ENCODE results near the gene HMGN1. TPM values are rescaled to one million over a fixed set of nuclear protein-coding genes. Genes with fewer than 3 reads are reported as not detected.

The HMGN1 gene
- polyA plus RNA-seq, 10 donors: 250 to 383 (median 306) TPM

GRCh38 chr21:39336457-39337008 lies 12.4 kb downstream of the HMGN1 start:
- DNase-seq: no peak

DNA sequence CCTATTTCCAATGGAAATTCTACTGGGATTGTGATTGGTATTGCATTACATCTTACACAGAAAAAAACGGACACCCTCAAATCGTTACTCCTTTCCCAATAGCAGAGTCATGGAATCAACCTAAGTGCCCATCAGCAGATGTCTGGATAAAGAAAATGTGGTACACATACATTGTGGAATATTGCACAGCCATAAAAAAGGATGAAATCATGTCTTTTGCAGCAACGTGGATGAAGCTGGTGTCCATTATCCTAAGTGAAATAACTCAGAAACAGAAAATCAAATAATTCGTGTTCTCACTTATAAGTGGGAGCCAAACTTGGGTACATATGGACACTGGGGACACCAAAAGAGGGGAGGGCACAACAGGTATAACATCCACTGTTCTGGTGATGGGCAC lies 14.3 kb downstream of the HMGN1 start:
- no peak for DNase-seq

DNA sequence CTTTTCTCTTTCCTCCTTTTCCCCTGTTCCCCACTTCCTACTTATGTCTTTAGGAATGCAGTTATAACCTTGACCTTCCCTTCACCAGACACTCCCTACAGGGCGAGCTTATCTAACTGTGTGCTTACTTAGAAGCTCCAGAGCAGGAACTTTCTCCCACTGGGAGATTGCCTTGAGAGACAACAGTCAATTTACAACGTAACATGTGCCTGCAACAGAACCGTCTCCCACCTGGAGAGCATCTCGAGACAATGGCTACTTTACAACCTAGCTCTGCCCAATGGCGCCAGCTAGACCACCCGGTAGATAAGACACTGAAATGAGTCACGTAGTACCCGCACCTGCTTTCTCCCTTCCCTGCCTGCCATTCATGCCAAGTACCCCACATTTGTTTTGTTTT lies 16.7 kb downstream of the HMGN1 start:
- no peak for DNase-seq

GRCh38 chr21:39330001-39330400 lies 18.9 kb downstream of the HMGN1 start:
- DNase-seq: no peak

DNA sequence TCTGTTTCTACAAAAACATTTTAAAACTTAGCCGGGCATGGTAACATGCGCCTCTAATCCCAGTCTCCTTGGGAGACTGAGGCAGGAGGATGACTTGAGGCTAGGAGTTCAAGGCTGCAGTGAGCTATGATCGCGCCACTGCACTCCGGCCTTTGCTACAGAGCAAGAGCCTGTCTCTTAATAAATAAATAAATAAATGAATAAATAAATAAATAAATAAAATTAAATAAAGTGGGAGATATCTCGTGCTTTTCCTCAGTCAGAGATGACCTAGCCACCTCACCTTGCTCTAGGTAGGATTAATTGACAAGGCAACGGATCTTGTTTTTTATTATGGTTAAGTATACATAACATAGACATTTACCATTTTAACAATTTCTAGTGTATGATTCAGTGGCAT lies 21.2 kb downstream of the HMGN1 start:
- no peak for DNase-seq

- DNase-seq: no peak
These were observed 22.1 kb downstream of the HMGN1 start for GRCh38 chr21:39326607-39327307.

DNA sequence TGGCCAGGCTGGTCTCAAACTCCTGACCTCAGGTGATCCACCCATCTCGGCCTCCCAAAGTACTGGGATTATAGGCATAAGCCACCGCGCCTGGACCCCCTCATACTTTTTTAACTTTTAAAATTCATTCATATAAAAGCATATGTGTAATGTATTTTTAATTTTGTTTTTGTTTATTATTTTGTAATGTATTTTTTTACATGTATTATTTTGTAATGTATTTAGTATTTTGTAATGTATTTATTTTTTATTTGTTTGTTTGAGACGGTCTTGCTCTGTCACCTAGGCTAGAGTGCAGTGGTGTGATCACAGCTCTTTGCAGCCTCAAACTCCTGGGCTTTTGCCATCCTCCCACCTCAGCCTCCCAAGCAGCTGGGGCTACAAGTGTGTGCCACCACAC lies 23.4 kb downstream of the HMGN1 start:
- no peak for DNase-seq

- DNase-seq: no peak
These were observed 27.5 kb downstream of the HMGN1 start for GRCh38 chr21:39321424-39321823.

GRCh38 chr21:39319814-39320332 lies 29.0 kb downstream of the HMGN1 start:
- DNase-seq: no peak

- peak in 2 of 3 donors; percentile 49 to 60 for DNase-seq
These were observed 29.6 kb downstream of the HMGN1 start for GRCh38 chr21:39319251-39319756.

- no peak for DNase-seq
These were observed 30.6 kb downstream of the HMGN1 start for GRCh38 chr21:39318091-39318959.

- DNase-seq: peak in 1 of 3 donors; percentile 22
These were observed 31.5 kb downstream of the HMGN1 start for GRCh38 chr21:39317134-39318090.

DNA sequence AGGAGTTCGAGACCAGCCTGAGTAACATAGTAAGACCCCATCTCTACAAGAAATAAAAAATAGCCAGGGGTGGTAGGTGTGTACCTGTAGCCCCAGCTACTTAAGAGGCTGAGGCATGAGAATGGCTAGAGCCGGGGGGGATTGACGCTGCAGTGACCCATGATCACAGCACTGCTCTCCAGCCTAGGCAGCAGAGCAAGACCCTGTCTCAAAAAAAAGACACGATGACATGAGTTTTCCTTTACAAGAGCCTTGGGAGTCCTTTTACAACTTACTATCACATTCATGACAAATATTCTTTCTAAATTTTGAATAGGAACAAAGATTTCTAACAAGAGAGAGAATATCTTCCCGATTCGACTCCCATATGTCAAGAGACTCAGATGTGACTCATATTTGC lies 32.2 kb downstream of the HMGN1 start:
- no peak for DNase-seq

DNA sequence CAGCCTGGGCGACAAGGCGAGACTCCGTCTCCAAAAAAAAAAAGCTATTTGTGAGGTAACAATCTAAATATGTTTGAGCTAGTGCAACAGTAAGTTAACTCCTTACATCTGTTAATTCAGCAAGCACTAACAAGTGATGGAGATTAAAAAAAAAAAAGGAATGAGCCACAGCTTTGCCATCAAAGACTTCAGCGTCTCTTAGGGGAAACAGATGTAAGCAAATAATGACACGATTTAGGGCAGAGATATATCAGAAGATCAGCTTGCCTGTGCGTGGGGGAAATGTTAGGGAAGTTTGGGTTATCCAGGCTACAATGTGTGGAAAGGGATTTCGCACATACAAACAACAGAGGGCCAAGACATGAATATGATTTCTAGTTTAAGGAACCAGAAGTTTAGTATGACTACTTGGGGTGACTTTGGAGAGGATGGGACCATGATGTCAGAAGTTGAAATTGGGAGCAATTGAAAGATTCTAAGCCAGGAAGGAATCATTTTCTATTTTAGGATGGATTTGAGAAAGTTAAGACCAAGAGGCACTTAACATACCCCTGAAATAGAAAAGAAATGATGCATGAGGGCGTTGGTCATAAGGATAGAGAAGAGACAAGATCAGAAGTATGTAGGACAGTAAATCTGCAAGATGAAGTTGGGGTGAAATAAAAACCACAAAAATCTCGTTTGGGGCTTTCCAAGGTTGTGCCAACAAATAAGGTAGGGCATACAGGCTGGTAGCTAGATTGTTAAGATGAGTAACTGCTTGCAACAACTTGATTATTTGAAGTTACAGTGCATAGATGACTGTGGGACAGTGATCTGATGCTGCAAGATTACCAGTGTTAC lies 33.1 kb downstream of the HMGN1 start:
- DNase-seq: no peak

DNA sequence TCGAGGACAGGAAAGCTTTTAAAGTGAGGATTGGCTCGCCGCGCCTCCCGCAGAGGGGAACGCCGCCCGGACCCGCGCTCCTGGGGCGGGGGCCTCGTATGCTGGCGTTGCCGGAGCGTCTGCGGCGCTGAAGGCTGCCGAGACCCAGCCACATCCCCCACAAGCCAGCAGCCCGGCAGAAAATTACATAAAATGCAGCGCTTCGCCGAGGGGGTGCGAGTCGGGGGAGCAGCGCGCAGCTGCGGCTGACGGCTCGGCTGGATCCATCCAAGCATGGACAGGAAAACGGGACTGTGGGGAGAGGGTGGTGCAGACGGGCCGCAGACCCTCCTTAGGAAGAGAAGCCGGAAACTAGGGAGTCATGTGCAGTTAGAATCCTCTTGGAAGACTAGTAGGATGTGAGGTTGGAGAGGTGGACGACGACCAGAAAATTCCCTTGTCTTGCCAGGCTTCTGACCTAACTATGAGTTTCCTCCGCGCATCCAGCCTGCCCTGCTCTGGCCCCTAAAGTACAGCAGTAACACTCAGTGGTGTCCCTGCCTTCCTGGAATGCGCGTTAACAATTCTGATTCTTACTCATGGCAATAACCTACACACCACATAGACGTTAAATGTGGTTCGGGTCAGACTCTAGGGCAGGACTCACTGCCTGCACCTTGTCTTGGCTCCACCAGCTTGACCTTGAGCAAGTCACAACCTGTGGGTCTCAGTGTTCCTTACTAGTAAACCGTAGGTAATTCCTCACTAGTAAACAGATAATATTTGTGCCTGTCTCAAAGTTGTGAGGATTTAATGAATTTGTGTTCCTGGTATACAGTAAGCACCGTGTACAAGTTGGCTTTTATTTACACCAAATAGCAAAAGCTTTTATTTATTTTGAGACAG lies 34.5 kb downstream of the HMGN1 start:
- peak; percentile 38 to 92 (median 69) for DNase-seq

- DNase-seq: peak; percentile 87 to 97 (median 90)
These were observed 35.2 kb downstream of the HMGN1 start, which contains the start of gene BRWD1 for GRCh38 chr21:39313571-39314142. BRWD1 (minus strand) TSS chr21:39313632; CDS start chr21:39313491, 141 bp downstream.

DNA sequence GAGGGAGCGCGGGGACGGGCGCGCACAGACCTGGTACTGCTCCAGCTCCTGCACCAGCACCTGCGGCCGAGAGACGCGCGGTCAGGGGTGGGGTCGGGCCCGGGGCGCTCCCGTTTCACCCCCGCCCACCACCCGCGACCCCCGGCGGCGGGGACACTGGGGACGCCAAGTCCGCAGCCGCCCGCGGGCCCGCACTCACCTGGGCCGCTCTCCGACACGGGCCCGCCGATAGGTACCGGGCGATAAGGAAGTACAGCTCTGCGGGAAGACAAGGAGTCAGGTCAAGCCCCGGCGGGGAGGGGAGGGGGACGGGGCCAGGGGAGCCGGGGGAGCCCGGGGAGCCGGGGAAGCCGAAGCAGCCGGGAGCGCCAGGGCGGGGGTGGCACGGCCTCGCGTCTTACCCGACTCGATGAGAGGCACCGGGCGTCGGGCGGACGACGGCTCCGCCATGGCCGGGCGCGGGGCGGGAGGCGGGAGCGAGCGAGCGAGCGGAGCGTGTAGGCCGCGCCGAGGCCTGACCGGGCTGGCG lies 35.8 kb downstream of the HMGN1 start:
- DNase-seq: peak in 1 of 3 donors; percentile 18

Data from muscle of back (tissue), 11 donors.